Upper lobe of right lung (tissue), 1 donor: Measurements from ENCODE around the gene SAMD3. TPM values are rescaled to one million over a fixed set of nuclear protein-coding genes. Genes with fewer than 3 reads are reported as not detected.

Source experiments
- ATAC-seq: fragments of 200-7000 bp; cut with Tn5 transposase; one replicate; pipeline ENCODE4 v1.9.1; 2020; ENCODE audit warnings: mild to moderate bottlenecking, moderate library complexity
- DNase-seq: peaks from one replicate; pipeline ENCODE4 v3.0.0-alpha.2; 2020
- H3K27ac ChIP-seq: fragments of 200-600 bp; one replicate; pipeline ENCODE4 v1.8.0; 2022
- H3K27me3 ChIP-seq: fragments of 200-600 bp; one replicate; pipeline ENCODE4 v1.8.0; 2022; ENCODE audit warnings: mild to moderate bottlenecking
- H3K36me3 ChIP-seq: fragments of 200-600 bp; one replicate; pipeline ENCODE4 v1.8.0; 2022
- H3K4me1 ChIP-seq: fragments of 200-600 bp; one replicate; pipeline ENCODE4 v1.8.0; 2022
- H3K4me3 ChIP-seq: fragments of 200-600 bp; one replicate; pipeline ENCODE4 v1.8.0; 2022; ENCODE audit warnings: mild to moderate bottlenecking
- H3K9me3 ChIP-seq: fragments of 200-600 bp; one replicate; pipeline ENCODE4 v1.8.0; 2022
- intact Hi-C: fragments of 100-400 bp; cut with DNase I; formaldehyde crosslinking; loops from one replicate; pipeline ENCODE4 v1.11.0; 2022
- total RNA-seq: library from RNA; stranded (reverse); fragmentation: NEBNext Ultra II Directional; extraction: Animal tissue kit (Norgen Biotek cat#: 25700); gene quantifications from one replicate; pipeline ENCODE4 v1.2.1, GENCODE V29; 2021
- TF ChIP-seq, protein P1 (sequence below): fragments of 200-600 bp; IDR thresholded peaks from one replicate; pipeline ENCODE4 v1.8.0; 2022; ENCODE audit warnings: antibody characterized with exemption
- donor health status: DM: no; HTN: yes; CAD: no; lungs with severe emphysema.

SAMD3 gene
- total RNA-seq, 1 donor from 2014 or later = 5.2 TPM

DNA sequence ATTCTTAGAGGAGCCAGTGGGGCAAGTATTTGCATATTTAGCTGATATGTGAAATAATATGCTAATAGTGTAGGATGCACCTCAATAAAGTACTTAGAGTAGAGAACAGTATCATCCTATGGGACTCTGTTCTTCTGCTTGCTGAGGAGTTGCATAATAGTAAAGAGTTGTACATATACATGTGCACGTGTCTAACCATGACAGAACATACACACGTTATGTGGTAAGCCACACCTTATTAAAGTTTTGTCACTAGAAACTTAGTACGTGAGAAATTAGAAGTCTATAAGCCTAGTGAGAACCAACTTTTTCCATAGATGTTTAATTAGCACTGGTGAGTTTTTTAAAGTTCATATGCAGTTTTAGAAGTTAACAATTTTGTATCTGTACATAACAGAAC is 123.6 kb downstream of the SAMD3 start:
- no peak overlapping the region for H3K4me3 ChIP-seq
- intact Hi-C loops = no loop called here
- no peaks in the 10 kb centered on the region for H3K27me3 ChIP-seq
- no peaks in the 10 kb centered on the region for H3K4me1 ChIP-seq
- no peaks in the 10 kb centered on the region for H3K36me3 ChIP-seq
- TF ChIP-seq, protein P1, sequence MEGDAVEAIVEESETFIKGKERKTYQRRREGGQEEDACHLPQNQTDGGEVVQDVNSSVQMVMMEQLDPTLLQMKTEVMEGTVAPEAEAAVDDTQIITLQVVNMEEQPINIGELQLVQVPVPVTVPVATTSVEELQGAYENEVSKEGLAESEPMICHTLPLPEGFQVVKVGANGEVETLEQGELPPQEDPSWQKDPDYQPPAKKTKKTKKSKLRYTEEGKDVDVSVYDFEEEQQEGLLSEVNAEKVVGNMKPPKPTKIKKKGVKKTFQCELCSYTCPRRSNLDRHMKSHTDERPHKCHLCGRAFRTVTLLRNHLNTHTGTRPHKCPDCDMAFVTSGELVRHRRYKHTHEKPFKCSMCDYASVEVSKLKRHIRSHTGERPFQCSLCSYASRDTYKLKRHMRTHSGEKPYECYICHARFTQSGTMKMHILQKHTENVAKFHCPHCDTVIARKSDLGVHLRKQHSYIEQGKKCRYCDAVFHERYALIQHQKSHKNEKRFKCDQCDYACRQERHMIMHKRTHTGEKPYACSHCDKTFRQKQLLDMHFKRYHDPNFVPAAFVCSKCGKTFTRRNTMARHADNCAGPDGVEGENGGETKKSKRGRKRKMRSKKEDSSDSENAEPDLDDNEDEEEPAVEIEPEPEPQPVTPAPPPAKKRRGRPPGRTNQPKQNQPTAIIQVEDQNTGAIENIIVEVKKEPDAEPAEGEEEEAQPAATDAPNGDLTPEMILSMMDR = no peak
- no peak overlapping the region for H3K27ac ChIP-seq
- DNase-seq = no peak
- no peaks in the 10 kb centered on the region for H3K9me3 ChIP-seq
- ATAC-seq = no peak

DNA sequence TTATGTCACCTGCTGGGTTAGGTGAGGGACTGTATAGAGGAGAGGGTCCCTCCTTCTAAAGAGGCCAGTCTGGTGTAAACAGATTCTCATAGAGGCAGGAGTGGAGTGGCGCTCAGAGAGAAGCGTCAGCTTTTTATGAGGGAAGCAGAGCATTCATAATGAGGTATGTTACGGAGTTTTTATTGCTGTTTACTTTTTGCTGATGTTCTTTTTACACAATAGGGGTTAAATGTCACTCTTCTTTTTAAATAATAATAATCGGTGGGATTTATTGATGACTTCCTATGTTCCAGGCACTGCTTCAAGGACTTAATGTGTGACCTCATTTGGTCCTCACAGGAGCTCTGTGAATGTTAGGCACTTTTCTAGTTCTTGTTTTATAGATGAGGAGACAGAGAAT is 124.4 kb downstream of the SAMD3 start:
- Histone ChIP-seq H3K27ac (no peak overlapping the region), H3K36me3 (no peaks in the 10 kb centered on the region), H3K4me3 (no peak overlapping the region), H3K9me3 (no peaks in the 10 kb centered on the region), H3K27me3 (no peaks in the 10 kb centered on the region), H3K4me1 (no peaks in the 10 kb centered on the region)
- DNase-seq (no peak), ATAC-seq (no peak)
- TF ChIP-seq, protein P1 = no peak
- intact Hi-C loops = no loop called here

Other genes starting within 250 kb of the SAMD3 start
- gene L3MBTL3, start 204.4 kb downstream of the SAMD3 start, total RNA-seq = 6.3 TPM
- 5.9 TPM for gene TMEM200A, start 143.1 kb upstream of the SAMD3 start, total RNA-seq